PC-9 (cell line): ENCODE results near the gene SNU13. TPM values are rescaled to one million over a fixed set of nuclear protein-coding genes. Genes with fewer than 3 reads are reported as not detected.
A peak's percentile ranks its signal among the peaks of the same experiment; 100 is the strongest.
"Not testable (repeated sequence)": the region's sequence is repeated elsewhere in the genome, so short reads cannot be mapped to it uniquely, and the experiment has no call there.

Experiments
- Bru-seq: library from RNA; stranded (reverse); fragments of 400-500 nt; gene quantifications from one replicate; lab custom pipeline; 2021; lab: Mats Ljungman, UMichigan
- BruChase-seq, 2 experiments: library from RNA; stranded (reverse); fragments of 400-500 nt; gene quantifications; one replicate each; lab custom pipeline; 2021; lab: Mats Ljungman, UMichigan
- BruUV-seq: library from RNA; stranded (reverse); fragments of 400-500 nt; replicated peaks from 2 replicates; lab custom pipeline; 2021; lab: Mats Ljungman, UMichigan
- CTCF ChIA-PET: fragments of 300-600 bp; sonication (Branson Sonifier 250); formaldehyde crosslinking; loops from one replicate; lab custom pipeline; 2022; ENCODE audit warnings: antibody characterized with exemption; lab: Charles Lee
- POLR2A ChIA-PET: fragments of 300-600 bp; sonication (Branson Sonifier 250); formaldehyde crosslinking; loops from one replicate; lab custom pipeline; 2022; ENCODE audit warnings: antibody characterized with exemption; ENCODE audit not compliant: unreplicated experiment; lab: Charles Lee
- DNase-seq, 2 experiments: peaks; one replicate each; pipeline versions ENCODE4 v3.0.0 to v3.0.0-alpha.2; 2015 to 2022; ENCODE audit warnings: mixed read lengths in 1 of 2
- H2AFZ ChIP-seq: fragments of 200-600 bp; sonication (generic); 2 replicates; pipeline ENCODE4 v1.8.1; 2017; ENCODE audit warnings: antibody characterized with exemption
- H3F3A ChIP-seq: fragments of 200-600 bp; sonication (generic); 2 replicates; pipeline ENCODE4 v1.8.1; 2017; ENCODE audit warnings: antibody characterized with exemption, mild to moderate bottlenecking, low read depth; ENCODE audit not compliant: insufficient read depth
- H3K27ac ChIP-seq: fragments of 200-600 bp; sonication (generic); 2 replicates; pipeline ENCODE4 v1.6.1; 2016; ENCODE audit warnings: mixed run types
- H3K27me3 ChIP-seq: fragments of 200-600 bp; sonication (generic); 2 replicates; pipeline ENCODE4 v1.6.1; 2016; ENCODE audit warnings: low read depth, mixed run types; ENCODE audit not compliant: insufficient read depth
- H3K36me3 ChIP-seq: fragments of 200-600 bp; sonication (generic); 2 replicates; pipeline ENCODE4 v1.6.1; 2016; ENCODE audit warnings: low read depth, mixed run types
- H3K4me1 ChIP-seq: fragments of 200-600 bp; sonication (generic); replicated peaks from 2 replicates; pipeline ENCODE4 v1.6.1; 2016; ENCODE audit warnings: mixed run types; ENCODE audit not compliant: insufficient read depth
- H3K4me2 ChIP-seq: fragments of 200-600 bp; sonication (generic); 2 replicates; pipeline ENCODE4 v1.6.1; 2017; ENCODE audit warnings: mixed run types
- H3K4me3 ChIP-seq: fragments of 200-600 bp; sonication (generic); 2 replicates; pipeline ENCODE4 v1.6.1; 2016; ENCODE audit warnings: mixed run types
- H3K79me2 ChIP-seq: fragments of 200-600 bp; sonication (generic); 2 replicates; pipeline ENCODE4 v1.6.1; 2017; ENCODE audit warnings: low read depth, mixed run types
- H3K9me2 ChIP-seq: fragments of 200-600 bp; sonication (generic); 2 replicates; pipeline ENCODE4 v1.8.1; 2017; ENCODE audit warnings: mild to moderate bottlenecking; ENCODE audit not compliant: insufficient read depth
- H3K9me3 ChIP-seq: fragments of 200-600 bp; sonication (generic); 2 replicates; pipeline ENCODE4 v1.8.1; 2016; ENCODE audit warnings: low read depth; ENCODE audit not compliant: insufficient read depth
- H4K20me1 ChIP-seq: fragments of 200-600 bp; sonication (generic); 2 replicates; pipeline ENCODE4 v1.8.1; 2017; ENCODE audit not compliant: insufficient read depth
- CTCF ChIP-seq: fragments of 200-600 bp; sonication (generic); conservative IDR thresholded peaks from 2 replicates; pipeline ENCODE4 v1.6.1; 2017; ENCODE audit warnings: mixed run types, antibody characterized with exemption, mild to moderate bottlenecking, moderate library complexity
- EZH2 ChIP-seq: fragments of 200-600 bp; sonication (generic); IDR thresholded peaks from 2 replicates; pipeline ENCODE4 v1.8.0; 2017; ENCODE audit warnings: antibody characterized with exemption, low read depth
- intact Hi-C: fragments of 100-400 bp; cut with micrococcal nuclease; formaldehyde crosslinking; loops from one replicate; pipeline ENCODE4 v1.10.0; 2022; ENCODE audit not compliant: unreplicated experiment
- long read RNA-seq: library from polyadenylated mRNA; stranded (forward); transcript quantifications from one replicate; pipeline ENCODE4 v2.0.0, GENCODE V29; 2022
- total RNA-seq: library from RNA; stranded (reverse); gene quantifications from 2 replicates; pipeline ENCODE4 v1.2.3, GENCODE V29; 2021

The SNU13 gene
- total RNA-seq (197 and 229 TPM in 2 replicates), Bru-seq, nascent RNA (percentile 89 among the genes with signal in this experiment), BruChase-seq, experiment 1, labeled RNA remaining after a 2-hour chase (percentile 82 among the genes with signal in this experiment), BruChase-seq, experiment 2, labeled RNA remaining after a 6-hour chase (percentile 95 among the genes with signal in this experiment)
- long read RNA-seq, transcript SNU13-201 (3 exons, 877 nt), result minor isoform, 65 of 460 reads
- long read RNA-seq, transcript SNU13-202 (3 exons, 1,503 nt), result major isoform, 329 of 460 reads
- long read RNA-seq, partial matches to known transcripts, result 7 of 460 reads
- long read RNA-seq, other reads (novel, unspliced or antisense), result 57 of 460 reads

- peak within 1 kb of the TSS; percentile 95 for H2AFZ ChIP-seq
- peaks cover 25% of the 10 kb centered on the region for H3F3A ChIP-seq
- no peaks in the 10 kb centered on the region for H3K27me3 ChIP-seq
- CTCF ChIA-PET, result interaction anchor here (0.6 to 1.5 kb wide), 5 partner anchors 9 to 252 kb away, joined by 3 read pairs; no protein-coding TSS in a partner anchor
- peak within 1 kb of the TSS; percentile 90 for H3K4me2 ChIP-seq
- peak within 1 kb of the TSS; percentile 74 for H3K27ac ChIP-seq
- peaks cover 29% of the 10 kb centered on the region for H3K4me1 ChIP-seq
- H3K36me3 ChIP-seq, result no peaks in the 10 kb centered on the region
- no TSS peak for BruUV-seq
- H3K79me2 ChIP-seq, result peaks cover 65% of the 10 kb centered on the region
- H3K4me3 ChIP-seq, result peak within 1 kb of the TSS; percentile 79
- DNase-seq, result peak; percentile 91 to 92
- peaks cover 27% of the 10 kb centered on the region for H4K20me1 ChIP-seq
- no peaks in the 10 kb centered on the region for H3K9me3 ChIP-seq
- intact Hi-C loops, result no loop called here
- POLR2A ChIA-PET, result interaction anchor here (0.6 to 1.1 kb wide), 2 partner anchors 8 to 1112 kb away, joined by 3 read pairs; no protein-coding TSS in a partner anchor
- TF ChIP-seq CTCF, result no peak; the same call in 1 of the 2 replicates
- no peak for TF ChIP-seq EZH2
- H3K9me2 ChIP-seq, result no peaks in the 10 kb centered on the region
Measured at GRCh38 chr22:41688365-41689211, at the start of gene SNU13. TSS of gene SNU13 (minus strand) at chr22:41688867. CDS start at chr22:41688796, 71 bp downstream.

- DNase-seq, H3K4me1 ChIP-seq, H3F3A ChIP-seq, H3K9me2 ChIP-seq, H3K27ac ChIP-seq, H3K4me3 ChIP-seq, BruUV-seq, H2AFZ ChIP-seq, H3K27me3 ChIP-seq, H3K79me2 ChIP-seq, POLR2A ChIA-PET, H3K36me3 ChIP-seq, intact Hi-C loops, CTCF ChIA-PET, H4K20me1 ChIP-seq, H3K4me2 ChIP-seq, H3K9me3 ChIP-seq: not testable (repeated sequence)
Measured at GRCh38 chr22:41733241-41733640, 44.6 kb upstream of the SNU13 start.

GRCh38 chr22:41732096-41732772 is 43.6 kb upstream of the SNU13 start:
- H3K9me2 ChIP-seq, result no peaks in the 10 kb centered on the region
- TF ChIP-seq EZH2 (no peak), CTCF (no peak)
- H3K36me3 ChIP-seq, result no peaks in the 10 kb centered on the region
- intact Hi-C loops, result no loop called here
- no peaks in the 10 kb centered on the region for H4K20me1 ChIP-seq
- H3K4me2 ChIP-seq, result no peak overlapping the region
- H3F3A ChIP-seq, result 0 out of 2 replicates have a peak, but pooled peaks cover 7% of the 10 kb centered on the region
- CTCF ChIA-PET, result no interaction called here
- no peaks in the 10 kb centered on the region for H3K79me2 ChIP-seq
- peaks cover 7% of the 10 kb centered on the region; the same call in 1 of the 2 replicates for H3K4me1 ChIP-seq
- H3K4me3 ChIP-seq, result no peak overlapping the region
- no peak overlapping the region for H2AFZ ChIP-seq
- no peak for DNase-seq
- H3K9me3 ChIP-seq, result no peaks in the 10 kb centered on the region
- POLR2A ChIA-PET, result interaction anchor here (0.6 kb wide), 2 partner anchors 68 to 101 kb away, joined by 3 read pairs; partner anchors contain the start of genes CCDC134 and SREBF2
- BruUV-seq, result no TSS peak
- H3K27me3 ChIP-seq, result no peaks in the 10 kb centered on the region
- H3K27ac ChIP-seq, result no peak overlapping the region
